Pancreas (tissue), 10 donors: ENCODE results near the gene TNFAIP6. TPM values are rescaled to one million over a fixed set of nuclear protein-coding genes. Genes with fewer than 3 reads are reported as not detected.
A peak's percentile ranks its signal among the peaks of the same experiment; 100 is the strongest.

ENCODE experiments used
- ATAC-seq, 4 donors: fragments of 200-7000 bp; cut with Tn5 transposase; one replicate each; pipeline versions ENCODE4 v1.8.0 to v1.9.1; 2020; ENCODE audit warnings: mild to moderate bottlenecking in 4 of 4, moderate library complexity in 4 of 4
- DNase-seq, 6 donors: peaks; one replicate each; pipeline ENCODE4 v3.0.0-alpha.2; 2020
- FAIRE-seq: peaks from 2 replicates; lab custom pipeline; 2012; peaks lifted over from hg19 to GRCh38; lab: Jason Lieb, UNC
- H3K27ac ChIP-seq, 4 donors: fragments of 200-600 bp; sonication (generic); 1 replicate in 3 of 4; 2 replicates in 1 of 4; pipeline versions ENCODE4 v1.5.0 to v1.8.0; 2020
- H3K27me3 ChIP-seq, 4 donors: fragments of 200-600 bp; one replicate each; pipeline ENCODE4 v1.8.0; 2021
- H3K36me3 ChIP-seq, 3 donors: fragments of 200-600 bp; sonication (generic) in 1 of 3; one replicate each; pipeline versions ENCODE4 v1.5.0 to v1.8.0; 2020 to 2021
- H3K4me1 ChIP-seq, 3 donors: fragments of 200-600 bp; one replicate each; pipeline ENCODE4 v1.8.0; 2021
- H3K4me3 ChIP-seq, 4 donors: fragments of 200-600 bp; sonication (generic) in 2 of 4; one replicate each; pipeline versions ENCODE4 v1.5.0 to v1.8.0; 2020 to 2021
- H3K9me3 ChIP-seq, 4 donors: fragments of 200-600 bp; one replicate each; pipeline ENCODE4 v1.8.0; 2021
- CTCF ChIP-seq, 4 donors: fragments of 200-600 bp; sonication (generic) in 3 of 4; IDR thresholded peaks; one replicate each; pipeline versions ENCODE4 v1.5.0 to v1.8.0; 2021; ENCODE audit warnings: antibody characterized with exemption in 4 of 4
- WGBS, 2 donors: extraction: QIAGEN DNeasy Blood & Tissue Kit; methylation state at CpG; one replicate each; pipeline ENCODE4 v1.1.7; 2013; 5-methylcytosine and 5-hydroxymethylcytosine counted together
- intact Hi-C, 3 donors: fragments of 100-400 bp; cut with DNase I; formaldehyde crosslinking; loops; one replicate each; pipeline versions ENCODE4 v1.11.1 to v1.14.2; 2022
- polyA plus RNA-seq, 2 donors: library from polyadenylated mRNA; stranded (reverse); fragments of 200-250 nt; gene quantifications; one replicate each; pipeline ENCODE4 v1.2.3, GENCODE V29; 2013
- total RNA-seq, 6 donors: library from RNA; stranded (reverse); fragmentation: NEBNext Ultra II Directional in 4 of 6; extraction: Animal tissue kit (Norgen Biotek cat#: 25700) in 4 of 6; gene quantifications; one replicate each; pipeline versions ENCODE4 v1.2.1 to v1.2.4, GENCODE V29; 2021 to 2023
- donor health status: healthy with polysubstance abuse.
- donor health status: DM: no; HTN: no; CAD: no; lungs with moderate emphysema.
- donor health status: DM: no; HTN: no; CAD: no.
- donor health status: control.
- donor health status: control.
- donor health status: Bipolar disorder and iron deficiency.
- donor health status: DM: yes; HTN: yes; CAD: no.
- donor health status: DM: no; HTN: no; CAD: no.
- donor health status: DM: no; HTN: no; CAD: no.
- donor health status: DM: yes; HTN: yes; CAD: no.

The TNFAIP6 gene
- total and polyA plus RNA-seq, 8 donors = 0.08 to 0.55 (median 0.30) TPM; not detected in 4

GRCh38 chr2:151329998-151330397 lies 27.4 kb upstream of the TNFAIP6 start:
- H3K27ac ChIP-seq = no peak overlapping the region
- intact Hi-C loops = no loop called here
- FAIRE-seq = no peak
- DNase-seq = no peak
- no peak overlapping the region for H3K4me3 ChIP-seq
- H3K4me1 ChIP-seq = no peaks in the 10 kb centered on the region
- ATAC-seq = no peak
- no peak for TF ChIP-seq CTCF (IDR thresholded peaks at IDR 0.05)
- H3K9me3 ChIP-seq = no peaks in the 10 kb centered on the region
- H3K27me3 ChIP-seq = no peaks in the 10 kb centered on the region
- H3K36me3 ChIP-seq = no peaks in the 10 kb centered on the region
- WGBS, 2 donors = 16 to 18% methylated on average over 1 of the region's 1 CpG

- H3K27ac ChIP-seq = no peak overlapping the region
- H3K36me3 ChIP-seq = no peaks in the 10 kb centered on the region
- intact Hi-C loops = no loop called here
- H3K9me3 ChIP-seq = no peaks in the 10 kb centered on the region
- 67 to 70% methylated on average over 3 of the region's 3 CpGs for WGBS, 2 donors
- H3K27me3 ChIP-seq = no peaks in the 10 kb centered on the region
- TF ChIP-seq CTCF (IDR thresholded peaks at IDR 0.05) = no peak
- H3K4me1 ChIP-seq = no peaks in the 10 kb centered on the region
- DNase-seq = no peak
- ATAC-seq = no peak
- no peak for FAIRE-seq
- no peak overlapping the region for H3K4me3 ChIP-seq
Measured at GRCh38 chr2:151333083-151333482, 24.3 kb upstream of the TNFAIP6 start.

GRCh38 chr2:151334082-151334815 lies 23.1 kb upstream of the TNFAIP6 start:
- FAIRE-seq = no peak
- Histone ChIP-seq H3K4me1 (no peaks in the 10 kb centered on the region), H3K27me3 (no peaks in the 10 kb centered on the region), H3K36me3 (no peaks in the 10 kb centered on the region), H3K9me3 (no peaks in the 10 kb centered on the region), H3K4me3 (no peak overlapping the region), H3K27ac (no peak overlapping the region)
- ATAC-seq = peak in 1 of 4 donors; percentile 38
- no peak for TF ChIP-seq CTCF (IDR thresholded peaks at IDR 0.05)
- intact Hi-C loops = no loop called here
- no peak for DNase-seq
- WGBS, 2 donors = 53 to 65% methylated on average over 3 of the region's 3 CpGs

- H3K4me3 ChIP-seq = no peak overlapping the region
- no peaks in the 10 kb centered on the region for H3K36me3 ChIP-seq
- H3K27me3 ChIP-seq = no peaks in the 10 kb centered on the region
- ATAC-seq (no peak), FAIRE-seq (no peak), DNase-seq (no peak)
- intact Hi-C loops = no loop called here
- no peaks in the 10 kb centered on the region for H3K4me1 ChIP-seq
- H3K9me3 ChIP-seq = no peaks in the 10 kb centered on the region
- no peak overlapping the region for H3K27ac ChIP-seq
- 47 to 57% methylated on average over 2 of the region's 2 CpGs for WGBS, 2 donors
- TF ChIP-seq CTCF (IDR thresholded peaks at IDR 0.05) = no peak
Measured at GRCh38 chr2:151336863-151337371, 20.5 kb upstream of the TNFAIP6 start.

GRCh38 chr2:151337643-151338042 lies 19.7 kb upstream of the TNFAIP6 start:
- Histone ChIP-seq H3K9me3 (no peaks in the 10 kb centered on the region), H3K4me1 (no peaks in the 10 kb centered on the region), H3K36me3 (no peaks in the 10 kb centered on the region), H3K27ac (no peak overlapping the region), H3K27me3 (no peaks in the 10 kb centered on the region), H3K4me3 (no peak overlapping the region)
- FAIRE-seq (no peak), ATAC-seq (peak in 1 of 4 donors; percentile 56), DNase-seq (no peak)
- TF ChIP-seq CTCF (IDR thresholded peaks at IDR 0.05) = no peak
- intact Hi-C loops = no loop called here
- WGBS, 2 donors = 52 to 67% methylated on average over 1 of the region's 1 CpG
